AG09319 (cell line): ENCODE data around the gene DLGAP1.

Experiments used
- DNase-seq: peaks from one replicate; pipeline ENCODE4 v3.0.0-alpha.2; 2010; ENCODE audit warnings: low read depth; ENCODE audit errors: extremely low read depth
- TF ChIP-seq, protein P1 (sequence below): IDR thresholded peaks from 2 replicates; pipeline ENCODE4 v1.5.1; 2011; ENCODE audit warnings: low read depth, mild to moderate bottlenecking, inconsistent platforms, low read length, moderate library complexity

Gene DLGAP1

DNA sequence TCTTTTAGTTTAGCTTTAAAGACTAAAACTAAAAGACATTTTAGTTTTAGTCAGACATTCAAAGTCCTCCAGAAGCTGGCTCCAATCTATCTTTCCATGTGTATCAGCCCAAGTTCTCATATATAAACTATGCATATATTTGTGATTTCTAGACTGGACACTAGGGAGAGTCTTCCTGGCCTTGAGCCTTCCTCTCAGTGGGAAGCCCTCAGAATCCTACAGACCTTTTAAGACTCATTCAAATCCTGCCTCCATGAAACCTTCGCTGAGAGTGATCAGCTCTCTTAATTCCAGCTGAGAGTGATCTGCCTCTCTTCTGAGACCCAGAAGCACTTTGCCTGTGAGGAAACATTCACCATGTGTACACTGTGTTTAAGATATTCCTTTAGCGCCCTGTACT is 552.4 kb downstream of the DLGAP1 start:
- TF ChIP-seq, protein P1, sequence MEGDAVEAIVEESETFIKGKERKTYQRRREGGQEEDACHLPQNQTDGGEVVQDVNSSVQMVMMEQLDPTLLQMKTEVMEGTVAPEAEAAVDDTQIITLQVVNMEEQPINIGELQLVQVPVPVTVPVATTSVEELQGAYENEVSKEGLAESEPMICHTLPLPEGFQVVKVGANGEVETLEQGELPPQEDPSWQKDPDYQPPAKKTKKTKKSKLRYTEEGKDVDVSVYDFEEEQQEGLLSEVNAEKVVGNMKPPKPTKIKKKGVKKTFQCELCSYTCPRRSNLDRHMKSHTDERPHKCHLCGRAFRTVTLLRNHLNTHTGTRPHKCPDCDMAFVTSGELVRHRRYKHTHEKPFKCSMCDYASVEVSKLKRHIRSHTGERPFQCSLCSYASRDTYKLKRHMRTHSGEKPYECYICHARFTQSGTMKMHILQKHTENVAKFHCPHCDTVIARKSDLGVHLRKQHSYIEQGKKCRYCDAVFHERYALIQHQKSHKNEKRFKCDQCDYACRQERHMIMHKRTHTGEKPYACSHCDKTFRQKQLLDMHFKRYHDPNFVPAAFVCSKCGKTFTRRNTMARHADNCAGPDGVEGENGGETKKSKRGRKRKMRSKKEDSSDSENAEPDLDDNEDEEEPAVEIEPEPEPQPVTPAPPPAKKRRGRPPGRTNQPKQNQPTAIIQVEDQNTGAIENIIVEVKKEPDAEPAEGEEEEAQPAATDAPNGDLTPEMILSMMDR = no peak
- DNase-seq = no peak

DNA sequence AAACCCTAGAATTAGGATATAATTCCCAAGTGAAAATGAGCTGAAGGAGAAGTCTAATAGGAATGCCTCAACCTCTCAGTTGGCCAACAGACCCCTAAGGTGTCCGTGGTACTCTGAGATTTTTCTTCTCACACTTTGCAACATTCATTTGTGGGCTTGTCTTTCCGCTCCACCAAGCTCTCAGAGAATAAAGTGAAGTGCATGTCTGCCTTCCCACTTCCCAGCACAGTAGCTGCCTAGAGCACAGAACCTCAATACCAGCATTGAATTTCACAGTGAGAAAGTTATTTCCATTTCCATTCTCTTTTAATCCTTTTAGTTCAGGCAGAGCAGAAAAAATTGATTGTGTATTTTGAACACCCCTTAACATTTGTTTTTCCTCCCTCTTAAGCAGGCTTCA is 553.3 kb downstream of the DLGAP1 start:
- DNase-seq = no peak
- TF ChIP-seq, protein P1 = no peak

DNA sequence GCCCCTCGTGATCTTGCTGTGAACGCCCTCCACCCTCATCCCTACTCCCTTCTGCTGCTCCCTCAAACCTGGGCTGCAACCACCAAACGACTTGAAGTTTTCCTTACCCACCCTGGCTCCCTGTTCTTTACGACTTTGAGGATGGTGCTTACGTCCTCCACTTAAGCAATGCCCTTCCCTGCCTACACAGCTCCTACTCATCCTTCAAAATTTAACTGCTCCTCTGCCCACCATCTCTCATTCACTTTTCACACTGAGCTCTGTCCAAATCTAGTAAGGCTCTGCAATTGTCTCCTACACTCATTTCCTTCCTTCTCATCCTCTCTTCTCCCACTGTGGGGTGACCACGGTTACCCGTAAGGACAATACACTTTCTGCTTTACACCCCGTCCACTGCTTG is 554.1 kb downstream of the DLGAP1 start:
- no peak for DNase-seq
- TF ChIP-seq, protein P1 = no peak

DNA sequence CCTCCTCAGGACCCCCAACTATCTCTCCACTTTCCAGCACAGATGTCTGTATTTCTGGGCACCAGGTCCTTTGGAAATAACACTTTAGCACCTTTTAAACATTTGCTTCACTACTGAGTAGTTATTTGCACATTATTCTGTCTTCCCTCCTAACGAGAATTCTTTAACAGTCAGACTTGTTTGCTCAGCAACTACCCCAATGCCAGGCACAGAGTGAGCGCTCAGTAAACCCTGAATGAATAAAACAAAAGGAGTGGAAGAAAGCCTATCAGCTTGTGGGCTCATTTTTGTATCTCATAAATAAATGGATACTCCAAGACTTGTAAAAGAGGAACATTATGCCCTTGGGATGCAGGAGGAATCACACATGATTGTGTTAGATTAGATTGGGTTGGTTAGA is 554.8 kb downstream of the DLGAP1 start:
- TF ChIP-seq, protein P1 = no peak
- DNase-seq = no peak

DNA sequence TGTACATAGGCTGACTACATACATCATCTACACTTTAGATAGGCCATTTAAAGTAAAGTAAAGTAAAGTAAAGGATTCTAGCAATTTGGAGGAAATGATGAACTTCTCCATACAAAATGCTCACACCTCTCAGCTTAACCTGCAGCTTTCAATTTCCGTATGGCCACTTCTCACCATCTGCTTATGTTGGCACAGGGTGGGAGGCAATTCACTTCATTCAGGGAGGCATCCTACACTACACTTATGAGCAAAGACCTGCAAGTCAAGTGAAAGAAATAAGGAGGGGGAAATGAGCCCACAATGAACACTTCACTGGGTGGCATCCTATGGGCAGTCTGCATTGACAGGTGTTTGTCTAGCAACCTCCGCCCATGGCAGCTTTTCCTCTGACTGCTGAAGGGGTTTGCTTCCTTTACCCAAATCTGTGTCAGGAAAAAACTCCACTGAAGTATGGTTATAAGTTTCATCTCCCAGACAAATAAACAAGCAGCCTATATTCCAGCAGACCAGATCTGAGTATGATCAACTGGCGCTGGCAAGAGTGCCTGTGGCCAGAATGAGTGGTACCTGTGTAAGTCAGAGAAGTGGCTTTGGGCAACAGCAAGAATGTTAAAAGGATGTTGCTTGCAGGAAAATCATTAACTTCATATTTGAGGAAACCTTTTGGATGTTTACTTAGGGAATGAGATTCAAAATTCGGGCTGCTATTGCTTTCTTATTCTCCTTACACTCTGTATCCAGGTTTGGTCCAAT is 556.1 kb downstream of the DLGAP1 start:
- no peak for DNase-seq
- TF ChIP-seq, protein P1 = no peak

GRCh38 chr18:3892152-3892551 is 563.0 kb downstream of the DLGAP1 start:
- DNase-seq = no peak
- TF ChIP-seq, protein P1 = no peak

DNA sequence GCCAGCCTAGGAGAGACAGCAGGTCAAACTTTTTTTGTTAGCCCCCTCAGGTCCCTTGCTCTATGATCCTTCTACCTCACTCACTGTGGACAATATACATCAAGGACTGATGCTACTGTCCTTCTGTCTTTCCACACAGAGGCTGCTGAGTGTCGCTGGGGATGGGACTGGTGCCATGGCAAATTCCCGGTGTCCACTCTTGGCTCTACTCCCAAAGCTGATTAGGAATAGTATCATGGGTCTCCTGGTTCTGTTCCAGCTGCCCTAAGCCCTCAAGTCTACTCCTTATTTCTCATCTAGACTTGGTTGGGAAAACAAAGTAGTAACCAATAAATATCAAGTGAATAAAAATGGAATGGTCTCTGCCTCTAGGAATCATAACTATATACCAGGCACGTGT is 563.9 kb downstream of the DLGAP1 start:
- no peak for DNase-seq
- TF ChIP-seq, protein P1 = no peak
